GM12892 (cell line): Measurements from ENCODE around the gene WDSUB1.

Experiments
- POLR2A ChIP-seq: IDR thresholded peaks from 2 replicates; pipeline ENCODE4 v1.6.1; 2011; ENCODE audit warnings: low read depth, low read length, control low read depth
- POLR2AphosphoS5 ChIP-seq: IDR thresholded peaks from 2 replicates; pipeline ENCODE4 v1.6.1; 2011; ENCODE audit warnings: low read depth, low read length, control low read depth
- TAF1 ChIP-seq: IDR thresholded peaks from 2 replicates; pipeline ENCODE4 v1.6.1; 2011; ENCODE audit warnings: low read depth, mild to moderate bottlenecking, control low read depth, low read length, borderline replicate concordance

- no peak for TF ChIP-seq POLR2A
- no peak for TF ChIP-seq POLR2AphosphoS5
- TF ChIP-seq TAF1, result no peak
Measured at GRCh38 chr2:159307942-159308341, 21.4 kb upstream of the WDSUB1 start.
